LNCAP (cell line): Measurements from ENCODE around the gene TMEM218.

ENCODE experiments used
- CTCF ChIP-seq: fragments of 450-650 bp; IDR thresholded peaks from 2 replicates; pipeline ENCODE4 v1.5.1; 2017; ENCODE audit warnings: mild to moderate bottlenecking

TMEM218 gene

GRCh38 chr11:125094731-125095130 is 16.7 kb downstream of the TMEM218 start:
- TF ChIP-seq CTCF, result no peak

- TF ChIP-seq CTCF, result no peak
Observed at GRCh38 chr11:125093502-125093901, 17.9 kb downstream of the TMEM218 start.

GRCh38 chr11:125092669-125093068 is 18.8 kb downstream of the TMEM218 start:
- no peak for TF ChIP-seq CTCF

- TF ChIP-seq CTCF, result no peak
Observed at GRCh38 chr11:125091877-125092664, 19.4 kb downstream of the TMEM218 start.

- TF ChIP-seq CTCF, result peak; percentile 60
Observed at GRCh38 chr11:125091247-125091876, 20.1 kb downstream of the TMEM218 start.

GRCh38 chr11:125090816-125091215 is 20.6 kb downstream of the TMEM218 start:
- TF ChIP-seq CTCF, result no peak

GRCh38 chr11:125088576-125089455 is 22.6 kb downstream of the TMEM218 start:
- no peak for TF ChIP-seq CTCF
